LNCaP clone FGC (cell line): Measurements from ENCODE around the gene SHANK1.

Experiments used
- DNase-seq: peaks from one replicate; pipeline ENCODE4 v3.0.0-alpha.2; 2011; ENCODE audit warnings: low read depth
- H3K4me3 ChIP-seq: 2 replicates; pipeline ENCODE4 v1.5.1; 2011; ENCODE audit warnings: mild to moderate bottlenecking, low read depth, low read length, control low read depth
- CTCF ChIP-seq: IDR thresholded peaks from 2 replicates; pipeline ENCODE4 v1.5.1; 2012; ENCODE audit warnings: mild to moderate bottlenecking; ENCODE audit not compliant: control insufficient read depth, insufficient read depth; ENCODE audit errors: extremely low read depth

The SHANK1 gene

DNA sequence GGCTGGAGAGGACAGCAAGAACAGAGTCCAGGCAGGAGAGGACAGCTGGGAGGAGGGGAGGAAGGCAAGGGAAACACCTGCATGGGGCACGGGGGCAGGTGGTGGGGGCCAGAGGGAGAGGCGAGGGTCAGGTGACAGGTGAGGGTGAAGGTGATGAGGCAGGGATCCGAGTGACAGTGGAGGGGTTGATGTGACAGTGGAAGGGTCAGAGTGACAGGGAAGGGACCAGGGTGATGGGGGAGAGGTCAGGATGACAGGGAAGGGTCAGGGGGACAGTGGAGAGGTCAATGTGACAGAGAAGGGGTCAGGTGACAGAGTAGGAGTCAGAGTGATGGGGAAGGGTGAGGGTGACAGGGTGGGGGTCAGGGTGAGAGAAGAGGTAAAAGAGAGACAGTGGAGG is 41.3 kb downstream of the SHANK1 start:
- H3K4me3 ChIP-seq, result no peak overlapping the region
- TF ChIP-seq CTCF, result no peak
- no peak for DNase-seq

DNA sequence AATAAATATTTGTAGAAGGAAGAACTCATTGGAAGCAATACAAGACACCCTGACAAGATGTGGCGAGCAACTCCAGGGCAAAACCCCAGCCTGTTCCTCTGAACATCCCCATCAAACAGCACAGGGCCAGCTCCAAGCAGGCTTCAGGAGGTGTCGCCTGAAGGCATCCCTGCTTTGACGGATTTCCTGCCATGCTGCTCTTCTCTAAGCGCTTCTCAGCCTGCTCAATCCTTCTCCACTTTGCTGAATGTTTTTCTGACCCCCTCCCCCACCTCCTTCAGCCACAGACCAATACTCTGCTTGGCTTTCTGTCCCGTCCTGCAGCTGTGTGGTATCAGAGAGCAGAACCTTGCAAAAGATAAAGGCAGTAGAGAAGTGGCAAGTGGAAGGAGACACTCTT is 42.0 kb downstream of the SHANK1 start:
- DNase-seq, result no peak
- no peak for TF ChIP-seq CTCF
- H3K4me3 ChIP-seq, result no peak overlapping the region

- TF ChIP-seq CTCF, result no peak
- H3K4me3 ChIP-seq, result no peak overlapping the region
- DNase-seq, result no peak
These were observed 42.9 kb downstream of the SHANK1 start for GRCh38 chr19:50676625-50677197.

DNA sequence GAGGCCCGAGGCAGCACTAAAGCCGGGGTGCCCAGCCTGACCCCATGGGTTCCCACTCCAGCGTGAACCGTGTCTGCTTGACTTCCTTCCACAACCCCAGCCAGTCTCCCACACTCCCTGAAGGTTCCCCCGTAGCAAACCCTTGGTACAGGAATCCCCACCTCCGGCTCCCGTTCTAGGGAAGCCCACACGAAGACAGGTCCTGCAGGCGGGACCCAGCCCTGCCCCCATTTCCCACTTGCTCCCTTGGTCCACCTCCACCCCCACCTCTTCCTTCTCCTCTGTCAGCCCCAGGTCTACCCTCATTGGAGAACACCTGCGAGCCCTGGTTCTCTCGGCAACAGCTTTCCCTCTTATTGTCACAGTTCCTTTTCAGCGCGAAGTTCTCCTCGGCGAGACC is 46.5 kb downstream of the SHANK1 start:
- no peak for DNase-seq
- TF ChIP-seq CTCF, result no peak
- H3K4me3 ChIP-seq, result no peak overlapping the region

- no peak overlapping the region for H3K4me3 ChIP-seq
- no peak for TF ChIP-seq CTCF
- DNase-seq, result no peak
These were observed 49.6 kb downstream of the SHANK1 start for GRCh38 chr19:50670102-50670380.

- TF ChIP-seq CTCF, result peak; percentile 74
- no peak overlapping the region for H3K4me3 ChIP-seq
- DNase-seq, result no peak
These were observed 50.1 kb downstream of the SHANK1 start for GRCh38 chr19:50669302-50670101.

- no peak for TF ChIP-seq CTCF
- DNase-seq, result no peak
- H3K4me3 ChIP-seq, result no peak overlapping the region
These were observed 50.7 kb downstream of the SHANK1 start for GRCh38 chr19:50668879-50669278.
